ENCODE results near the gene PHTF2. TPM values are rescaled to one million over a fixed set of nuclear protein-coding genes. Genes with fewer than 3 reads are reported as not detected.

PHTF2 gene
- total and polyA plus RNA-seq, 4 donors = 8.8 to 38.4 (median 26.1) TPM

DNA sequence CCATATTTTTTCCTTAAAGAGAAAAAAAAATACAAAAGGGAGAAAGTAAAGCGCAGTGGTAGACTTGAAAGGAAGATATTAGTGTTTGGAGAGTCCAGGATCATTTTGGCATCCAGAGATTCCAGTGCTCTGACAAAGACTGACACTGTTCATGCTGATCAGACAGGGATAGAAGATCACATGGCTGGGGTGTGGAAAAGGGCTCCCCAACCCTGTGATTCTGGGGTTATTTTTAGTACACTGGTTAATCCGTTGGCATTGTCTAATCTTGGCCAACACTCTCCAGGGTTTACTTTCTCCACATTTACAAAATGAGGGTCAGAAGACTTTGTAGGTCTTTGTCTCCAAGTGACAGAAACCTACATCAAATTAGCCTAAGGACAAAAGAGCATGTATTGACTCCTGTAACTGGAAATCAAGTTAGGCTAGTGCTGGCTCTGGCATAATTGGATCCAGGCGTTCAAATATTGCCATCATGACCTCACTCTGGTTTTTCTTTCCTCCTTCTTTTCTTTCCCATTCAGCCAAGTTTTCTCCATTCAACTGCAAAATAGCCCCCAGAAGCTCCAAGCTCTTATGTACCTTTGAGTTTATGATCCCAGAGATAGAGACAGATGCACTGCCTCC lies 181.6 kb downstream of the PHTF2 start:
- WGBS, 2 donors = 50 to 71% methylated on average over 3 of the region's 3 CpGs
- intact Hi-C loops (cut with DNase I) = no loop called here
- H3K36me3 ChIP-seq (ENCODE audit: control insufficient read depth in 1 of 2, insufficient read depth in 2 of 2, low read length in 1 of 2) = no peaks in the 10 kb centered on the region

DNA sequence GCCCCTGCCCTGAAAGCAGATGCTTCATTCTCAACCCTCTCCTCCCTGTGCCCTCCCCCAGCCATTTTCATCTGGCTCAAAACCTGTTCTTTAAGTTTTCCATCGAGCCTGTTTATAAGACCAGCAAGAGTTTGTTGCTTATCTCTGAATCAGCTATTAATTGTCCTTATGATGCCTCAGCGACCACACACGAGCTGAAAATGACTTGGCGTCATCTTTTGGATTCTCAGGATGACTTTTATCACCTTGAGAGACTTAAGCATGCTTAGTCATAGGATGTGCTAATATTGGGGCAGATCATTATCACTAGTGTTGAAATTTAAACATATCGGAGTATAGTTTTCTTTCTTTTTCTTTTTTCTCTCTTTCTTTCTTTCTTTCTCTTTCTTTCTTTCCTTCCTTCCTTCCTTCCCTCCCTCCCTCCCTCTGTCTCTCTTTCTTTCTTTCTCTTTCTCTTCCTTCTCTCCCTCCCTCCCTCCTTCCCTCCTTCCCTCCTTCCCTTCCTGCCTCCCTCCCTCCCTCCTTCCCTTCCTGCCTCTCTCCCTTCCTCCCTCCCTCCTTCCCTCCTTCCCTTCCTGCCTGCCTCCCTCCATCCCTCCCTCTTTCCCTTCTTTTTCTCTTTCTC lies 184.5 kb downstream of the PHTF2 start:
- 86 to 89% methylated on average over 5 of the region's 5 CpGs for WGBS, 2 donors
- intact Hi-C loops (cut with DNase I) = no loop called here
- H3K4me1 ChIP-seq (ENCODE audit: control insufficient read depth in 1 of 2, insufficient read depth in 2 of 2, low read length in 2 of 2) = no peaks in the 10 kb centered on the region
- no peaks in the 10 kb centered on the region for H3K27me3 ChIP-seq (ENCODE audit: control insufficient read depth in 1 of 2, insufficient read depth in 2 of 2, low read length in 1 of 2)
- ATAC-seq (ENCODE audit: low FRiP score) (no peak), DNase-seq (no peak)
- H3K9me3 ChIP-seq (ENCODE audit: control insufficient read depth, low read length) = no peaks in the 10 kb centered on the region
- H3K4me3 ChIP-seq (ENCODE audit: low read length in 2 of 2) = no peak overlapping the region
- H3K36me3 ChIP-seq (ENCODE audit: control insufficient read depth in 1 of 2, insufficient read depth in 2 of 2, low read length in 1 of 2) = no peaks in the 10 kb centered on the region
- H3K27ac ChIP-seq (ENCODE audit: low read depth in 1 of 2, low read length in 2 of 2) = no peak overlapping the region

More for the DNA sequence above, 181.6 kb downstream of the PHTF2 start:
- Histone ChIP-seq H3K27me3 (ENCODE audit: control insufficient read depth in 1 of 2, insufficient read depth in 2 of 2, low read length in 1 of 2) (no peaks in the 10 kb centered on the region), H3K9me3 (ENCODE audit: control insufficient read depth, low read length) (no peaks in the 10 kb centered on the region), H3K4me3 (ENCODE audit: low read length in 2 of 2) (no peak overlapping the region), H3K27ac (ENCODE audit: low read depth in 1 of 2, low read length in 2 of 2) (no peak overlapping the region), H3K4me1 (ENCODE audit: control insufficient read depth in 1 of 2, insufficient read depth in 2 of 2, low read length in 2 of 2) (no peaks in the 10 kb centered on the region)
- no peak for DNase-seq
- no peak for ATAC-seq (ENCODE audit: low FRiP score)

DNA sequence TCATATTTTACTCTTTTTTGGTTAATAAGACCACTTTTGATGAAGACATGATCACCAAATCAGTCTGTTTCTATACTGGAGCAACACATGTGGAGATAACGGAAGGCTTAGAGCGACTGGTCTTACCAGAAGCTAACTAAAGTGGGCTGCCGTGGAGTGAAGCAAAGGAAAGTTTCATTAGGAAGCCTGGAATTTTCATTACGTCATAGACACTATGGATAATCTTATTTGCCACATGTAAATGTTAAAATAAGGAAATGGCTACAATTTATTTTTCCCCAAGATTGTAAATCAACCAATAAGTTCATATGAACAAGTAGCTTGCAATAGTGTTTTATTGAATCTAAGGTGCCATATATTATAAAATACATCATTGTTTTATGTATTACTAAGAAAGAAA lies 185.4 kb downstream of the PHTF2 start:
- no peak overlapping the region for H3K27ac ChIP-seq (ENCODE audit: low read depth in 1 of 2, low read length in 2 of 2)
- no peaks in the 10 kb centered on the region for H3K9me3 ChIP-seq (ENCODE audit: control insufficient read depth, low read length)
- intact Hi-C loops (cut with DNase I) = no loop called here
- H3K4me1 ChIP-seq (ENCODE audit: control insufficient read depth in 1 of 2, insufficient read depth in 2 of 2, low read length in 2 of 2) = no peaks in the 10 kb centered on the region
- H3K36me3 ChIP-seq (ENCODE audit: control insufficient read depth in 1 of 2, insufficient read depth in 2 of 2, low read length in 1 of 2) = no peaks in the 10 kb centered on the region
- WGBS, 2 donors = 96 to 97% methylated on average over 4 of the region's 4 CpGs
- no peak for ATAC-seq (ENCODE audit: low FRiP score)
- DNase-seq = no peak
- H3K27me3 ChIP-seq (ENCODE audit: control insufficient read depth in 1 of 2, insufficient read depth in 2 of 2, low read length in 1 of 2) = no peaks in the 10 kb centered on the region
- H3K4me3 ChIP-seq (ENCODE audit: low read length in 2 of 2) = no peak overlapping the region

DNA sequence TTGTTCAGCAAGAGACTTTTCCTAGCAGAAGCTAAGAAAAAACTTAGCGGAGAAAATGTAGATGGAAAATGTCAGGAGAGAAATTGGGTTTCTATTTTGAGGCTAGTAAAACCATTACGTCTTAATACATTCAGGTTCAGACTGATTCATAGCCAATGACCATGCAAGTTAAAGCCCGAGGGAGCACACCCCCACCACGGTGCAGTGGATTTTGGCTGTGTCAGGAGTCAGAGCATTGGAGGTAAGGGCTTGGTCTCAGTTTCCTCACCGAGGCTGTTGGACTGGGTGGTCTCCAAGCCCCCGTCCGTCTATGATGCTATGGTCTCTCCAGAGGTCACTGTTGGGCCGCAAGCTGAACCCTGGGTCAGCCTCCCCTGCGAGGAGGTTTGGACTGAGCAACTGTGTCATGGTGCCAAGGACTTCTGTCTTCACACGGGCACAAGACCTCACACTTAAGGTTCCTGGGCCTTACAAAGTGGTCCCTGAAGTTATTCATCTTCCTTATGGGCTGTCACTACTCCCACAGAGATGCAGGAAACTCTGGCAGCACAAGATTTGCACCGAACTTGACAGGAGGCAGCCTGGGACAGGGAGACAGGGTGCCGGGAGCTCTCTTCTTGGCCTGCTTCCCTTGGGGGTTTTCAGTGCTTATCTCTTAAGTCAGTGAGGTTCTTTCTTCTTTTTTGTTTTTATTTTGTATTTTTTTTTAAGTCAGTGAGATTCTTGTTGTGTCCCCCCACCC lies 186.8 kb downstream of the PHTF2 start:
- peak overlapping the region; percentile 4 to 34 for H3K27ac ChIP-seq (ENCODE audit: low read depth in 1 of 2, low read length in 2 of 2)

DNA sequence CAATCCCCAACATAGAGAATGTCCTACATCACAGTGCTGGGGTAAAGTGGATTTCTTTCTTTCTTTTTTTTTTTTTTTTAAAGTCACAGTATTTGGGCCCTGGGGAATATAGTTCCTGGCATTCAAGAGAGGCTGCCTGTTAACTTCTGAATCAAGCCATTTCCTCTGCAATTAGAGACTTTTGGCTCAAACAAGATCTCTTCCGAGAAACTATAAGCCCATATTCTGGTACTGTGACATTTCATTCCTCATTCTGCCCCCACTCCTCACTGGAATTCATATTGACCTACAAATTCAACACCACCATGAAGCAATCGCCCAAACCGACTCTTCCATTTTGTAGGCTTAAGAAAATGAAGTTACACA lies 187.4 kb downstream of the PHTF2 start:
- DNase-seq = no peak
- H3K27ac ChIP-seq (ENCODE audit: low read depth in 1 of 2, low read length in 2 of 2) = no peak overlapping the region
- WGBS, 2 donors = 58 to 63% methylated on average over 3 of the region's 3 CpGs
- no peak overlapping the region for H3K4me3 ChIP-seq (ENCODE audit: low read length in 2 of 2)
- H3K36me3 ChIP-seq (ENCODE audit: control insufficient read depth in 1 of 2, insufficient read depth in 2 of 2, low read length in 1 of 2) = no peaks in the 10 kb centered on the region
- intact Hi-C loops (cut with DNase I) = no loop called here
- peak; percentile 74 for ATAC-seq (ENCODE audit: low FRiP score)
- H3K4me1 ChIP-seq (ENCODE audit: control insufficient read depth in 1 of 2, insufficient read depth in 2 of 2, low read length in 2 of 2) = no peaks in the 10 kb centered on the region
- no peaks in the 10 kb centered on the region for H3K9me3 ChIP-seq (ENCODE audit: control insufficient read depth, low read length)
- no peaks in the 10 kb centered on the region for H3K27me3 ChIP-seq (ENCODE audit: control insufficient read depth in 1 of 2, insufficient read depth in 2 of 2, low read length in 1 of 2)

More for the DNA sequence above, 186.8 kb downstream of the PHTF2 start:
- Histone ChIP-seq H3K27me3 (ENCODE audit: control insufficient read depth in 1 of 2, insufficient read depth in 2 of 2, low read length in 1 of 2) (no peaks in the 10 kb centered on the region), H3K9me3 (ENCODE audit: control insufficient read depth, low read length) (no peaks in the 10 kb centered on the region), H3K36me3 (ENCODE audit: control insufficient read depth in 1 of 2, insufficient read depth in 2 of 2, low read length in 1 of 2) (no peaks in the 10 kb centered on the region), H3K4me1 (ENCODE audit: control insufficient read depth in 1 of 2, insufficient read depth in 2 of 2, low read length in 2 of 2) (no peaks in the 10 kb centered on the region), H3K4me3 (ENCODE audit: low read length in 2 of 2) (peak overlapping the region in 1 of 2 donors; percentile 6)
- WGBS, 2 donors = 17 to 32% methylated on average over 12 of the region's 12 CpGs
- intact Hi-C loops (cut with DNase I) = no loop called here
- DNase-seq (peak; percentile 50 to 82), ATAC-seq (ENCODE audit: low FRiP score) (peak; percentile 57)

DNA sequence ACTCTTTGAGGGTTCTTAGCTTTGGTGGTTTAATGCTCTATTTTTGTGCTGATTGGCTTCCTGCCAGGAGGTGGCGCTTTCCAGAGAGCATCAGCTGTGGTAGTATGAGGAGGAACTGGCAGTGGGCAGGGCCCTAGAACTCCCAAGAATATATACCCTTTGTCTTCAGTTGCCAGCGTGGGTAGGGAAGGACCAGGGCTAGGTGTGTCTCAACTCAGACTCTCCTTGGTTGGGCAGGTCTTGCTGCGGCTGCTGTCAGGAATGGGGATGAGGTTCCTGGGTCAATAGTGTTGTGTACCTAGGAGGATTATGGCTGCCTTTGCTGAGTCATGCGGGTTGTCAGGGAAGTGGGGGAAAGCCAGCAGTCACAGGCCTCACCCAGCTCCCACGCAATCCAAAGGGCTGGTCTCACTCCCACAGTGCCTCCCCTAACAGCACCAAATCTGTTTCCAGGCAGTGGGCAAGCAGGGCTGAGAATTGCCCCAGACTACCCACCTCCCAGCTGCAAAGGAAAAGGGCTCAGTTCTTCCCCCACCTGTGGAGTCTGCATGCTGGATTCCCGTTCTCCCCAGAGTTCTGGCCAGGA lies 191.5 kb downstream of the PHTF2 start:
- Histone ChIP-seq H3K4me1 (ENCODE audit: control insufficient read depth in 1 of 2, insufficient read depth in 2 of 2, low read length in 2 of 2) (no peaks in the 10 kb centered on the region), H3K27ac (ENCODE audit: low read depth in 1 of 2, low read length in 2 of 2) (no peak overlapping the region), H3K36me3 (ENCODE audit: control insufficient read depth in 1 of 2, insufficient read depth in 2 of 2, low read length in 1 of 2) (no peaks in the 10 kb centered on the region), H3K9me3 (ENCODE audit: control insufficient read depth, low read length) (no peaks in the 10 kb centered on the region), H3K4me3 (ENCODE audit: low read length in 2 of 2) (no peak overlapping the region), H3K27me3 (ENCODE audit: control insufficient read depth in 1 of 2, insufficient read depth in 2 of 2, low read length in 1 of 2) (peaks cover 0 to 4% of the 10 kb centered on the region in 2 donors)
- no peak for DNase-seq
- ATAC-seq (ENCODE audit: low FRiP score) = no peak
- intact Hi-C loops (cut with DNase I) = no loop called here
- WGBS, 2 donors = 84 to 85% methylated on average over 6 of the region's 6 CpGs

DNA sequence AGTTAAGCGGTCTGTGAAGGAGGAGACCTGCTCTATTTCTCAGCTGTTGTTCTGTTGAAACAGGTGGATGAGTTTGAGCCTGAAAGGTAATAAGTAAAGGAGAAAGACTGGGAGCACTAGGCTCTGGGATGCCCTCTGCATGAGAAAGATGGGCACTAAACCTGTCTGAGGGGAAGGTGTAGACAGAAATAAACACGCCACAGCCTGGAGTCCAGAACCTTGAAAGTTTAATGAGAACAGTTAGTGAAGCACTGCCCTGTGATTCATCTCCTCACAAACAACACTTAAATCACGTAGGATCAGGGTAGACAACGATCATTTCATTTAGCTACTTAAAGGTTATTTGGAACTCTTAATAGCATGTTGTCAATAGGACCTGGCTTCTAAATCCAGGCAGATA lies 193.1 kb downstream of the PHTF2 start:
- ATAC-seq (ENCODE audit: low FRiP score) (no peak), DNase-seq (no peak)
- H3K9me3 ChIP-seq (ENCODE audit: control insufficient read depth, low read length) = no peaks in the 10 kb centered on the region
- H3K4me1 ChIP-seq (ENCODE audit: control insufficient read depth in 1 of 2, insufficient read depth in 2 of 2, low read length in 2 of 2) = no peaks in the 10 kb centered on the region
- no peaks in the 10 kb centered on the region for H3K36me3 ChIP-seq (ENCODE audit: control insufficient read depth in 1 of 2, insufficient read depth in 2 of 2, low read length in 1 of 2)
- H3K4me3 ChIP-seq (ENCODE audit: low read length in 2 of 2) = no peak overlapping the region
- peaks cover 0 to 4% of the 10 kb centered on the region in 2 donors for H3K27me3 ChIP-seq (ENCODE audit: control insufficient read depth in 1 of 2, insufficient read depth in 2 of 2, low read length in 1 of 2)
- no peak overlapping the region for H3K27ac ChIP-seq (ENCODE audit: low read depth in 1 of 2, low read length in 2 of 2)
- intact Hi-C loops (cut with DNase I) = no loop called here
- WGBS, 2 donors = 94 to 96% methylated on average over 4 of the region's 4 CpGs

DNA sequence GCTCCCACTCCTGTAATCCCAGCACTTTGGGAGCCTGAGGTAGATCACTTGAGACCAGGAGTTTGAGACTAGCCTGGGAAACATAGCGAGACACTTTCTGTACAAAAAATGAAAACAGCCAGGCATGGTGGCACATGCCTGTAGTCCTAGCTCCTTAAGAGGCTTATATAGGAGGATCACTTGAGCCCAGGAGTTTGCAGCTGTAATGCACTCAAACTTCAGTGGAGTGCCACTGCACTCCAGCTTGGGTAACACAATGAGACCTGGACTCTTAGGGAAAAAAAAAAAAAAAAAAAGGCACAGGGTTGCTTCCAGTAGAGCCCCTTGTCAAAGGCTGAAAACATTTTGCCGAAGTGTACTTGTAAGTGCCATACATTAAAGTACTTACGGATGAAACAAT lies 195.3 kb downstream of the PHTF2 start:
- Histone ChIP-seq H3K4me3 (ENCODE audit: low read length in 2 of 2) (no peak overlapping the region), H3K27me3 (ENCODE audit: control insufficient read depth in 1 of 2, insufficient read depth in 2 of 2, low read length in 1 of 2) (peaks cover 0 to 4% of the 10 kb centered on the region in 2 donors), H3K9me3 (ENCODE audit: control insufficient read depth, low read length) (no peaks in the 10 kb centered on the region), H3K36me3 (ENCODE audit: control insufficient read depth in 1 of 2, insufficient read depth in 2 of 2, low read length in 1 of 2) (no peaks in the 10 kb centered on the region), H3K27ac (ENCODE audit: low read depth in 1 of 2, low read length in 2 of 2) (no peak overlapping the region), H3K4me1 (ENCODE audit: control insufficient read depth in 1 of 2, insufficient read depth in 2 of 2, low read length in 2 of 2) (no peaks in the 10 kb centered on the region)
- WGBS, 2 donors = 92 to 93% methylated on average over 3 of the region's 3 CpGs
- no peak for ATAC-seq (ENCODE audit: low FRiP score)
- DNase-seq = no peak
- intact Hi-C loops (cut with DNase I) = no loop called here

Measured in aorta (tissue), 5 donors.